GF-D8 (cell line): Measurements from ENCODE around the gene RRM1.

ENCODE experiments used
- DNase-seq: peaks from one replicate; lab custom pipeline; 2025; lab: John Stamatoyannopoulos, UW

Gene RRM1

DNA sequence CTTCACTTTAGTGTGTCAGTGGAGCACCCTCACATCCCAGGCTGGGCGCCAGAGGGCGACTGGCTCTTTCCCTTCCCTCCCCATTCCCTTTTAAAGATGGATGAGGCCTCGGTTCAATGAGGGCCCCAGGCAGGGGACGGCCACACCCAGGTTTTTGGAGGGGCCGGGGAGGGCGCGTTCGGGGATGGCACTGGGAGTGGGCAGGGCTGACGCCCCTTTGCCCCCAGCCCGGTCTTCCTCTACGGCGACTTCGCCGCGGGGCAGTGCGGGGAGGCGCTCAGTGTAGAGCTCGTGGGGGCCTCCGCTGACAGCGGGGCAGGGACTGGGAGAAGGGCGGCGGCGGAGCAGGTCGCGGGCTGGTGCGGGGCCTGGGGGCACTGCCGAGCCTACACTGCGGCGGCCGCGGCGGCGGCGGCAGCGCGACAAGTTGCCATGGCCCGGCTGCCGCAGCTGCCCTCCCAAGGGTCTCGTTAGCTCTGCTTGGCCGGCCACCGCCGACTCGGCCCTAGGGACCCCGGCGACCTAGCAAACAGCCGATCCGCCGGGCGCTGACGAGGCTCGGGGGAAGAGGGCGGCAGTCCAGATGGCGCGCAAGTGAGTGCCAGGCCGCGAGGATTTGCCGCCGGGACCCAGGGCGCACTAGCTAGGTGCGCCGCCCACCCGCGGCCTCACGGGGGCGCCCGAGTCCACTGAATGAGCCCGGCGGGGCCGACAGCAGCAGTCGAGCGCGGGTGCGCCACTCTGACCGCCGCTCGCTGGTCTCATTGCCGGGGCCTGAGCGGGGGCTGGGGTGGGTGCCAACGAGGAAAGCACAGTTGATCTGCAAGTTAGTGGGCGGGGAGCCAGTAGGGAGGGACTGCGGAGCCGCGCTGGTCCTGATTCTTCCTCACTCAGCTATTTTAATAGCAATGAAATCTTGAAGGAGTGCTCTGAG is 92.7 kb downstream of the RRM1 start:
- peak; percentile 3 for DNase-seq
